Endothelial cell of umbilical vein (primary cell): ENCODE data around the gene ZNHIT3. TPM values are rescaled to one million over a fixed set of nuclear protein-coding genes. Genes with fewer than 3 reads are reported as not detected.

Source experiments
- BruUV-seq: library from RNA; stranded (reverse); fragments of 400-500 nt; replicated peaks from 2 replicates; lab custom pipeline; 2021; lab: Mats Ljungman, UMichigan
- CTCF ChIA-PET: fragments of 300-600, 350-600 bp; sonication (Branson Sonifier 250); formaldehyde crosslinking; loops from one replicate; lab custom pipeline; 2021; ENCODE audit warnings: antibody characterized with exemption, inconsistent platforms; lab: Charles Lee
- POLR2A ChIA-PET: fragments of 300-600, 350-600 bp; sonication (Branson Sonifier 250); formaldehyde crosslinking; loops from one replicate; lab custom pipeline; 2021; ENCODE audit warnings: antibody characterized with exemption, inconsistent platforms; lab: Charles Lee
- DNase-seq: peaks from one replicate; pipeline ENCODE4 v3.0.0-alpha.2; 2011; ENCODE audit warnings: low read depth, low spot score
- FAIRE-seq: peaks from 2 replicates; lab custom pipeline; 2011; peaks lifted over from hg19 to GRCh38; lab: Jason Lieb, UNC
- H2AFZ ChIP-seq: 2 replicates; pipeline ENCODE4 v1.6.0; 2012; ENCODE audit warnings: low read depth, low read length, control low read depth, inconsistent platforms
- H3K27ac ChIP-seq: 2 replicates; pipeline ENCODE4 v1.5.1; 2011; ENCODE audit warnings: low read depth, mild to moderate bottlenecking, control low read depth, low read length, moderate library complexity; ENCODE audit not compliant: insufficient read depth
- H3K27me3 ChIP-seq, 2 experiments: 2 replicates each; pipeline versions ENCODE4 v1.6.0 to v1.6.1; 2011; ENCODE audit warnings: low read length in 2 of 2, mixed read lengths in 1 of 2; ENCODE audit not compliant: control insufficient read depth in 2 of 2, insufficient read depth in 2 of 2
- H3K36me3 ChIP-seq, 2 experiments: 2 replicates in 1 of 2; 3 replicates in 1 of 2; pipeline ENCODE4 v1.5.1; 2011; ENCODE audit warnings: low read length in 2 of 2, mild to moderate bottlenecking in 1 of 2, moderate library complexity in 1 of 2; ENCODE audit not compliant: control insufficient read depth in 2 of 2, insufficient read depth in 2 of 2; ENCODE audit errors: extremely low read depth in 1 of 2
- H3K4me1 ChIP-seq: 3 replicates; pipeline ENCODE4 v1.5.1; 2011; ENCODE audit warnings: mild to moderate bottlenecking, low read length; ENCODE audit not compliant: control insufficient read depth, insufficient read depth; ENCODE audit errors: extremely low read depth
- H3K4me2 ChIP-seq: 2 replicates; pipeline ENCODE4 v1.6.1; 2011; ENCODE audit warnings: low read length, control low read depth, mixed read lengths; ENCODE audit not compliant: insufficient read depth
- H3K4me3 ChIP-seq, 3 experiments: fragments of 200-600 bp in 1 of 3; sonication (generic), shearing (Covaris generic) in 1 of 3; replicated peaks in 1 of 3; 2 replicates each; pipeline ENCODE4 v1.5.1; 2011 to 2016; ENCODE audit warnings: control low read depth in 3 of 3, low read length in 3 of 3, mild to moderate bottlenecking in 2 of 3, inconsistent platforms in 1 of 3, low read depth in 1 of 3, moderate library complexity in 1 of 3; ENCODE audit not compliant: insufficient read depth in 1 of 3
- H3K79me2 ChIP-seq: 2 replicates; pipeline ENCODE4 v1.6.0; 2012; ENCODE audit warnings: low read length, inconsistent platforms; ENCODE audit not compliant: control insufficient read depth, insufficient read depth
- H3K9ac ChIP-seq: replicated peaks from 2 replicates; pipeline ENCODE3; 2011; ENCODE audit warnings: low read length, control low read depth; ENCODE audit not compliant: insufficient read depth; ENCODE audit errors: extremely low read depth
- H3K9me1 ChIP-seq: replicated peaks from 3 replicates; pipeline ENCODE4 v1.6.0; 2011; ENCODE audit warnings: mild to moderate bottlenecking, low read length; ENCODE audit not compliant: control insufficient read depth, insufficient read depth; ENCODE audit errors: extremely low read depth
- H3K9me3 ChIP-seq: replicated peaks from 2 replicates; pipeline ENCODE4 v1.5.1; 2012; ENCODE audit warnings: low read length, inconsistent platforms; ENCODE audit not compliant: control insufficient read depth, insufficient read depth
- H4K20me1 ChIP-seq: replicated peaks from 2 replicates; pipeline ENCODE3; 2011; ENCODE audit warnings: mild to moderate bottlenecking, low read length; ENCODE audit not compliant: control insufficient read depth, insufficient read depth; ENCODE audit errors: extremely low read depth
- EZH2 ChIP-seq: IDR thresholded peaks from 2 replicates; pipeline ENCODE4 v1.6.1; 2012; ENCODE audit warnings: borderline replicate concordance, low read depth, mild to moderate bottlenecking, moderate library complexity, low read length, inconsistent platforms; ENCODE audit not compliant: severe bottlenecking
- FOS ChIP-seq: IDR thresholded peaks from 2 replicates; pipeline ENCODE4 v1.6.1; 2011; ENCODE audit warnings: mild to moderate bottlenecking, low read length, moderate library complexity, borderline replicate concordance; ENCODE audit not compliant: insufficient read depth
- GATA2 ChIP-seq: IDR thresholded peaks from 2 replicates; pipeline ENCODE4 v1.7.0; 2011; ENCODE audit warnings: low read depth, mild to moderate bottlenecking, moderate library complexity, mixed read lengths, low read length; ENCODE audit not compliant: insufficient read length, insufficient read depth
- JUN ChIP-seq: IDR thresholded peaks from 2 replicates; pipeline ENCODE4 v1.6.1; 2011; ENCODE audit warnings: borderline replicate concordance, low read depth; ENCODE audit not compliant: insufficient read length, insufficient read depth
- MAX ChIP-seq: IDR thresholded peaks from 2 replicates; pipeline ENCODE4 v1.6.1; 2011; ENCODE audit not compliant: insufficient read depth, insufficient read length
- MYC ChIP-seq: IDR thresholded peaks from one replicate; pipeline ENCODE4 v1.6.1; 2011; ENCODE audit warnings: mild to moderate bottlenecking, low read depth, low read length
- POLR2A ChIP-seq: IDR thresholded peaks from 2 replicates; pipeline ENCODE4 v1.6.1; 2012; ENCODE audit warnings: low read depth, mild to moderate bottlenecking, control low read depth, low read length
- POLR2AphosphoS5 ChIP-seq: IDR thresholded peaks from 2 replicates; pipeline ENCODE4 v1.6.1; 2012; ENCODE audit warnings: low read depth, mild to moderate bottlenecking, control low read depth, low read length, moderate library complexity; ENCODE audit not compliant: insufficient read depth
- dilution Hi-C: fragments of 300-500 bp; cut with MboI; formaldehyde crosslinking; loops from one replicate; pipeline ENCODE4 v1.15.0; 2019; ENCODE audit warnings: low sequenced_read_pairs; ENCODE audit not compliant: extremely low pct_ligation_motif_present
- intact Hi-C: fragments of 100-400 bp; cut with micrococcal nuclease; formaldehyde crosslinking; loops from one replicate; pipeline ENCODE4 v1.10.0; 2022
- polyA plus RNA-seq, 4 experiments: library from polyadenylated mRNA; depleted of rRNA in 3 of 4; stranded (reverse) in 3 of 4; unstranded in 1 of 4; fragments of >200 nt; gene quantifications; 2 replicates each; pipeline versions ENCODE4 v1.2.1 to v1.2.3, GENCODE V29; 2011 to 2012; ENCODE audit warnings: missing spikeins in 1 of 4
- total RNA-seq: library from RNA; stranded (reverse); gene quantifications from 2 replicates; pipeline ENCODE4 v1.2.3, GENCODE V29; 2021
- TF ChIP-seq, protein P1 (sequence below), 2 donors: IDR thresholded peaks; 1 replicate in 1 of 2; 2 replicates in 1 of 2; pipeline ENCODE4 v1.5.1; 2011; ENCODE audit warnings: low read length in 2 of 2, mild to moderate bottlenecking in 2 of 2, moderate library complexity in 2 of 2, control low read depth in 1 of 2, inconsistent platforms in 1 of 2, low read depth in 1 of 2; ENCODE audit not compliant: insufficient read depth in 1 of 2; ENCODE audit errors: extremely low read depth in 1 of 2

The ZNHIT3 gene
- total and polyA plus RNA-seq, 2 donors (not counting 3 experiments of a cell fraction or from before 2014, with no cell fraction given) = 34.0 to 66.9 TPM

GRCh38 chr17:36542755-36543154, 56.3 kb downstream of the ZNHIT3 start:
- TF ChIP-seq POLR2AphosphoS5 (no peak), MAX (no peak), EZH2 (no peak), MYC (no peak), JUN (no peak), FOS (no peak), POLR2A (no peak), GATA2 (no peak)
- TF ChIP-seq, protein P1, sequence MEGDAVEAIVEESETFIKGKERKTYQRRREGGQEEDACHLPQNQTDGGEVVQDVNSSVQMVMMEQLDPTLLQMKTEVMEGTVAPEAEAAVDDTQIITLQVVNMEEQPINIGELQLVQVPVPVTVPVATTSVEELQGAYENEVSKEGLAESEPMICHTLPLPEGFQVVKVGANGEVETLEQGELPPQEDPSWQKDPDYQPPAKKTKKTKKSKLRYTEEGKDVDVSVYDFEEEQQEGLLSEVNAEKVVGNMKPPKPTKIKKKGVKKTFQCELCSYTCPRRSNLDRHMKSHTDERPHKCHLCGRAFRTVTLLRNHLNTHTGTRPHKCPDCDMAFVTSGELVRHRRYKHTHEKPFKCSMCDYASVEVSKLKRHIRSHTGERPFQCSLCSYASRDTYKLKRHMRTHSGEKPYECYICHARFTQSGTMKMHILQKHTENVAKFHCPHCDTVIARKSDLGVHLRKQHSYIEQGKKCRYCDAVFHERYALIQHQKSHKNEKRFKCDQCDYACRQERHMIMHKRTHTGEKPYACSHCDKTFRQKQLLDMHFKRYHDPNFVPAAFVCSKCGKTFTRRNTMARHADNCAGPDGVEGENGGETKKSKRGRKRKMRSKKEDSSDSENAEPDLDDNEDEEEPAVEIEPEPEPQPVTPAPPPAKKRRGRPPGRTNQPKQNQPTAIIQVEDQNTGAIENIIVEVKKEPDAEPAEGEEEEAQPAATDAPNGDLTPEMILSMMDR (IDR thresholded peaks at IDR 0.05; ENCODE audit: extremely low read depth in 1 of 2, insufficient read depth in 1 of 2, low read depth in 1 of 2, low read length in 2 of 2) = no peak
- no peaks in the 10 kb centered on the region for H3K36me3 ChIP-seq
- no peak overlapping the region for H3K4me3 ChIP-seq
- H3K79me2 ChIP-seq = peaks cover 26% of the 10 kb centered on the region
- no peak overlapping the region for H2AFZ ChIP-seq
- H3K4me2 ChIP-seq = no peak overlapping the region
- no peak overlapping the region for H3K9ac ChIP-seq
- intact Hi-C loops = no loop called here
- CTCF ChIA-PET = no interaction called here
- peaks cover 17% of the 10 kb centered on the region for H3K4me1 ChIP-seq
- no peaks in the 10 kb centered on the region for H3K27me3 ChIP-seq
- H3K9me1 ChIP-seq = no peaks in the 10 kb centered on the region
- BruUV-seq = no TSS peak
- no peak overlapping the region for H3K27ac ChIP-seq
- no peaks in the 10 kb centered on the region for H3K9me3 ChIP-seq
- no peak for FAIRE-seq
- H4K20me1 ChIP-seq = peaks cover 4% of the 10 kb centered on the region
- DNase-seq = no peak
- POLR2A ChIA-PET = no interaction called here
- dilution Hi-C loops = no loop called here
